Measurements from ENCODE around the gene FOXP4.

GRCh38 chr6:41594326-41594725, 48.1 kb downstream of the FOXP4 start:
- TF ChIP-seq USF2 (IDR thresholded peaks at IDR 0.05; ENCODE audit: borderline replicate concordance, low read depth, low read length) (no peak), CTCF (IDR thresholded peaks at IDR 0.05) (no peak), SIN3A (IDR thresholded peaks at IDR 0.05; ENCODE audit: borderline replicate concordance, low read depth, low read length) (no peak), REST (IDR thresholded peaks at IDR 0.05; ENCODE audit: low read depth, low read length) (no peak), TCF12 (IDR thresholded peaks at IDR 0.05) (no peak), POLR2AphosphoS5 (IDR thresholded peaks at IDR 0.05; ENCODE audit: low read depth, low read length) (no peak), TEAD4 (IDR thresholded peaks at IDR 0.05; ENCODE audit: borderline replicate concordance, insufficient read depth) (no peak), CHD2 (IDR thresholded peaks at IDR 0.05; ENCODE audit: low read length, partially characterized antibody) (no peak), TAF1 (IDR thresholded peaks at IDR 0.05; ENCODE audit: borderline replicate concordance, low read depth, low read length) (no peak), MAX (IDR thresholded peaks at IDR 0.05; ENCODE audit: low read depth) (no peak), EZH2phosphoT487 (IDR thresholded peaks at IDR 0.05; ENCODE audit: borderline replicate concordance, low read depth) (no peak), EP300 (IDR thresholded peaks at IDR 0.05; ENCODE audit: borderline replicate concordance in 1 of 2, low read depth in 1 of 2, low read length in 1 of 2) (no peak), NFIC (IDR thresholded peaks at IDR 0.05; ENCODE audit: borderline replicate concordance) (no peak), RFX5 (IDR thresholded peaks at IDR 0.05; ENCODE audit: low read length) (no peak)
